NCI-H2171 treated with DMSO at 0.1 percent for 48 hours (cell line): Measurements from ENCODE around the gene TUBA8.
"Not testable (repeated sequence)": the region's sequence is repeated elsewhere in the genome, so short reads cannot be mapped to it uniquely, and the experiment has no call there.

ENCODE experiments used
- DNase-seq: peaks from one replicate; lab custom pipeline; 2025; lab: John Stamatoyannopoulos, UW

The TUBA8 gene

GRCh38 chr22:18077639-18078328 lies 32.8 kb upstream of the TUBA8 start, which contains the start of gene PEX26:
Gene PEX26 (plus strand): TSS chr22:18077990. CDS start chr22:18078377, 387 bp downstream.
- peak; percentile 96 for DNase-seq

- DNase-seq, result peak; percentile 29
These were observed 32.1 kb upstream of the TUBA8 start for GRCh38 chr22:18078329-18079041.

- no peak for DNase-seq
These were observed 30.8 kb upstream of the TUBA8 start for GRCh38 chr22:18079706-18080233.

GRCh38 chr22:18081416-18081815 lies 29.2 kb upstream of the TUBA8 start:
- no peak for DNase-seq

- DNase-seq, result no peak
These were observed 28.1 kb upstream of the TUBA8 start for GRCh38 chr22:18082467-18082866.

GRCh38 chr22:18083406-18083805 lies 27.2 kb upstream of the TUBA8 start:
- no peak for DNase-seq

- DNase-seq, result no peak
These were observed 25.4 kb upstream of the TUBA8 start for GRCh38 chr22:18085188-18085587.

- no peak for DNase-seq
These were observed 23.2 kb upstream of the TUBA8 start for GRCh38 chr22:18087350-18087855.

GRCh38 chr22:18088825-18089568 lies 21.6 kb upstream of the TUBA8 start:
- DNase-seq, result no peak

- DNase-seq, result no peak
These were observed 20.3 kb upstream of the TUBA8 start for GRCh38 chr22:18090286-18090685.

GRCh38 chr22:18091478-18091877 lies 19.1 kb upstream of the TUBA8 start:
- DNase-seq, result no peak

GRCh38 chr22:18091916-18092526 lies 18.6 kb upstream of the TUBA8 start:
- DNase-seq, result no peak

- DNase-seq, result no peak
These were observed 16.9 kb upstream of the TUBA8 start for GRCh38 chr22:18093661-18094060.

GRCh38 chr22:18095101-18095805 lies 15.4 kb upstream of the TUBA8 start:
- DNase-seq, result peak; percentile 41

- DNase-seq, result no peak
These were observed 13.8 kb upstream of the TUBA8 start for GRCh38 chr22:18096823-18097222.

GRCh38 chr22:18100781-18101180 lies 9.8 kb upstream of the TUBA8 start:
- DNase-seq, result no peak

GRCh38 chr22:18101536-18101935 lies 9.1 kb upstream of the TUBA8 start:
- DNase-seq, result no peak

- no peak for DNase-seq
These were observed 6.9 kb upstream of the TUBA8 start for GRCh38 chr22:18103527-18104269.

GRCh38 chr22:18104566-18104965 lies 6.0 kb upstream of the TUBA8 start:
- DNase-seq, result peak; percentile 65

- DNase-seq, result not testable (repeated sequence)
These were observed 4.6 kb upstream of the TUBA8 start for GRCh38 chr22:18105981-18106380.
